NCI-H510A treated with DMSO at 0.1 percent for 48 hours (cell line): Measurements from ENCODE around the gene CORO7.

Experiments
- DNase-seq: peaks from one replicate; lab custom pipeline; 2025; lab: John Stamatoyannopoulos, UW

The CORO7 gene

DNA sequence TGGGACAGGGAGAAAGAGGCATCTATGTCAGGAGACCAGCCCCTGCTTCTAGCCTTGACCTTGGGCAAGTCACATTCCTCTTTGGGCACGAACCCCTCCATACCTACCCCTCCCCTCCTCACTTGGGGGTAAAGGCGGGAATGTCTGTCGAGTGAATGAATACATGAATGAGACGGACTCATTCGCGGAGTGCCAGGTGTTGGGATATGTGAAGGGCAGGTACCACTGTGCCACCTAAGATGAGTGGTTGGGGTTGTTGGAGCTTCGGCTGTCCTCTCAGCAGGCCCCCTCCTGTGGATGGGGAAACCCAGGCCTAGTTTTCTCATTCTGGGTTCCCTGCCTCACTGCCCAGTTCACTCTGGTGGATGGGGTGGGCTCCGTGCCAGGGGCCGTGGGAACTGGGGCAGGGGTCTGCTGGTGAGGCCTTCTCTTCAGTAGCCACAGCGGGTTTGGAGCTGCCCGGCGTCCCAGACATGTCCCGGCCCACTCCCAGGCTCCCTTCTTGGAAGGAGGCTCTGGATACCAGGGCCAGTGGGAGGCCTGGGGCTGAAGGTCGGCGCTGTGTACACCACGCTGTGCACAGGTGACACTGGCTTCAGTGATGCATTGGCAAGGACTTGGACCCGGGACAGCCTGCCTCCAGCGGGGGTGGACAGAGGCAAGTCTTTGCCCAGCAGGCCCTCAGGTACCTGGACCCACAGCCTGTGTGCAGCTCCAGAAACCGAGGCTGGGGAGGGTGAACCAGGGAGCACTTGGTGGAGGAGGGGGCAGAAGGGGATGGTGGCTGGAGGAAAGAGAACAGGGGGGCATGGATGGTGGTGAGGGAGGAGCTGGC lies 94.9 kb downstream of the CORO7 start:
- no peak for DNase-seq

DNA sequence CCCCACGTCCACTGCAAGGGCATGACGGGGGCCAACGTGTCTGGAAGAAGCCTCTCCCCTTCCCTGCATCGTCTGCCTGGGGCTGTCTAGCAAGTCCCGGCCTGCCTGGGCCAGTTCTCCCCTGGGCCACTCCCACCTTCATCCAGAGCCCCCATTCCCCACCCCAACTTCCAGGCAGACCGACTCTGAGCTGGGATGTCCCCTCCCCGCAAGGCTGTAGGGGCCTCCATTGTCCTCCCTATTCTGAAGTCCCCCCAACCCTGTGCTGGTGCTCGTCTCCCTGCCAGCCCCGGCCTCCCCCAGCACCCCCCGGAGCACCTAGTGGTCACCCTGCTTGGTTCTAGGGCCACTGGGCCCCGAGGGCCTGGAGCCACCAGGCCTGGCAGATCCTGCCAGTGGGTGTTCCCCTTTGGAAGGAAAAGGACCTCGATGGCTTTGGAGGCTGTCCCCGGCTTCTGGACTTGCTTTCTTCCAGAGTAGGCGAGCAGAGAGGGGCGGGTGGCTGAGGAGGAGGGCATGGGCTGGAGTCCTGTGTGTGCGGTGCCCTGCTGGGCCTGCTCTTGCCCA lies 95.7 kb downstream of the CORO7 start:
- DNase-seq: no peak

DNA sequence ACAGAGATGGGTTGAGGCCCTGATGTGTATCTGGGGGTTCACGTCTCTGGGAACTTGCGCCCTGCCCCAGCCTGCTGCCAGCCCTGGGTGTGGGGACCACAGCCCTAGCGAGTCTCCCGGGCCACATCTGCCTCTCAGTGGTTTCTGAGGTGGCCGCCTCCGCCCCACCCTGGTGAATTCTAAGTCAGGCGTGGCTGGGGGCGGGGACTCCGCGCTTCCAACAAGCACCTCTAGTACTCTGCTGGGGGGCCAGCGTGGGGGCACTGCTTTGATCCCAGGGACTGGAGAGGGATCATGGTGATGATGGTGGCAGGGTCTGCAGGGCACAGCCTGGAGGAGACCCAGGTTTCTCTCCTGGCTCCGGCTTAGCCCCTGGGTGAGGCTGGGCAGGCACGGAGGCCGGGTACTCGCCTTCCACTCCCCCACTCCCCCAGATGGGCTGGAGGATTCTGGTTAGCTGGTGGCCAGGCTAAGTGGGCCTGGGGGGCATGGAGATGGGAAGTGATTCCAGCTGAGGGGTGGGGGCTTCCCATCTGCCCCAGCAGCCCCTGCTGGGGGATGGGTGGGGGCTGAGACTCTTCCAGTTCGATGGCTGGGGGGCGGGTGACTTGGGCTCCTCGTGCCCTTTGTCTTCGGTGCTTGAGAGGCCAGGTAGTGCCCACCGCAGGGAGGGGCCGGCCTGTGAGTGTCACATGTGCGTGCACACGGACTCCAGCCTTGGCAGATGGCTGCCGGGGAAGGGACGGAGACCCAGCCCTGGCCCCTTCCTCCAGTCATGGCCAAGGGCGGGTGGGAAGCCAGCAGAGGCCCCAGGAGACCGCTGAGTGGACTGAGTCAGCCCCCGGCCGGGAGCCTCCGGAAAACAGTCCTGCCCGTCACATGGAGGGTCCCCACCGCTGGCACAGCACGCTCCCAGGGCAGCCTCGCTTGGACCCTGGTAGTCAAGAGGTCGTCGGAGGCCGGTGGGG lies 96.7 kb downstream of the CORO7 start:
- DNase-seq: no peak

DNA sequence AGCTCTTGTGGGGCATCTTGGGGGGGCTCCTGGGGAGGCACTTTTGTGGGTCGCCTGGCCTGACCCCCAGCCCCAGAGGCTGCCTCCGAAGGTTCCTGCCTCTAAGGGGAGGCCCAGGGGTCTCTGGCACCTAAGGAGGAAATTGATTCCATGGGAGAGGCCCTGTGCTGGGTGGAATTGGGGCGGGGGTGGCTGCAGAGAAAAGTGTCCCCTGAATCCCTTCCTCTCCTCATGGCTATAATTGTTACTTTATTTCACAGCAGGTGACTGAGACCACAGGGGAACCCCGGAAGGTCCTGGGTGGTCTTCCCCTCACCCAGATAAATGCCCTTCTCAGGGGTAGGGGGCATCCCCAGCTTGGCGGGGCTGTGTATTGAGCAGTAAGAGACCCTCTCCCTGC lies 97.4 kb downstream of the CORO7 start:
- DNase-seq: no peak

DNA sequence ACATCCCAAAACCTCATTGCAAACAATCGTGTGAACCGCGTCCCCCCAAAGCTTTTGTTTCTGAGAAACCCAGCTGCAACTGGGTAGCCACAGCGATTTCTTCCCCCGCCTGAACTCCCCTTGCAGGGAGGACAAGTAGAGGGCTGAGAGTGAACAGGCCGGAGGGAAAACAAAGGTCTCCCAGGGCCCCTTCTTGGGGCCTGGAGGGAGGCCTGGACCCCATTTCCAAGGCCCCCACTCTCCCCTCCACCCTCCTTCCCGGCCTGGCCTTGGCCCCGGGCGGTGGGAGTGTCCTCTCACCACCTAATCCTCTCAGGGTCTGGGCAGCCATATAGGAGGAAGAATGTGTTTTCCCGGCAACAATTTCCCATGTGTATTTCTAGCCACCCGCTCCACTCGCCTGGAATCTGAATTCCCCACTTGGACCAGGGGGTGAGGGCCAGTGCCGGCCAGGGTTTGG lies 97.9 kb downstream of the CORO7 start:
- DNase-seq: no peak

DNA sequence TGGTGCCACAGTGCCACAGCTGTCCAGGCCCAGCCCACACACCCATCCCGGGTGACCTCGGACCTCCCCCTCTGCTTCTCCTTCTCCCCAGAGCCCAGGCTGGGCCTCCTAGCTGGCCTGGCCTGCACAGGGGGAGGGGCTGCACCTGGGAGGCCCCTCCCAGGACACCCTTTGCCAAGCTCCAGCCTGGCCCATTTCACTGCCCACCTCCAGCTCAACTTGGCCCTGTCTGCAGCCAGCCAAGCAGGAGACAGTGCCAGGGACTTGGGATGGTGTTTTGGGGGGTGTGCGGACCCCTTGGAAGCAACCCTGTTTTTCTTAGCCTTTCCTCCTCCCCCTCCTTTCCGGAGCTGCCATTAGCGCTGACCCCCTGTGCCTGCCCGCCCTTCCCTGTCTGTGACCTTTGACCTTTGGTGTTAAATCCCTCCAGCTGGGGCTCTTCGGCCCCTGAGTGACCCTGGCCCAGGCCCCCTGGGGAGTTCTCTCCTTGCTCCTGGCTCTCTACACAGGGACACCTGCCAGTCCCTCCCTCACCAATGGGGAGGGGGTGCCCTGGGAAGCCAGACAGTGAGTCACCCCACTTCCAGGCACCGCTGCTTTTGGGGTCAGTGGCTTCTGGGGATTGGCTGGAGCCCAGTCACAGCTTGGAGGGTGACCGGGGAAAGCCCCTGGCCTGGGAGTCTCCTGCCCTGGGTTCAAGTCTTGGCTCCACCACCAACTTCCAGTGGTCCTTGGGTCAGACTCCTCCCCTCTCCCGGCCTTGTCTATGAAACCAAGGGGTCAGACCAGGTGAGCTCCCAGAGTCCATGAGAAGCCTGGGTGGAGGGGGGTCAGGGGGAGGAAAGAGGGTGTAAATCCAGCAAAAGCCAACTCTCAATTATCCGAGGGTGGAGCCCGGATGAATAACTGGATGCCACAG lies 98.6 kb downstream of the CORO7 start:
- no peak for DNase-seq

DNA sequence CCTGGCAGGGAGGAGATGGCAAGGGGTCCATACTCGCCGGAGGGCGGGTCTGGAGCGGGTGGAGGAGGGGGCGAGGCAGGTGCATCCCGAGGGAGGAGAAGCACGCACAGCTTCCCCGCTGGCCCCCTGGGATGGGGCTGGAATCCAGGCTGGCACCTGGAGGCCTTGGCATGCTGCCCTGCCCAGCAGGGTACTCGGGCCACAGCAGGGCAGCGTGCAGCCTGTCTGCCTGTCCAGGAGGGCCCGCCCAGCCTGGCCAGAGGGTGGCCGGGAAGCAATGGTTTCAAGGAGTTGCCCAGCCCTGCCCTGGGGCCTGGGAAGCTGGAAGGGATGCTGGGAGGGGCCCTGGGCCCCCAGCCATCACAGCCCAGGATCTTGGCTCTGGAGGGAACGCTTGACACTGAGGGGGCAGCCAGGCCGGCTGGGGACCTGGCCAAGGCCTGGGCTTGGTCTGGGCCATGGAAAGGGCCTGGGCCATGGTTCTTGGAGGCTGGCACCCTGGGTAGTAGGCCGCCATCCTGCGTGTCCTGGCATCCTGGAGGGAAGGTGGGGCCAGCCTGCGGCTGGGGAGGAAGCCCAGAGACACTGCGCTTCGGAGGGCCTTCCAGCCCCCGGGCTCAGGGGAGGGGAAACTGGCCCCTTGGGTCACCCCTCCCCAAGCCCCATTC lies 99.4 kb downstream of the CORO7 start:
- peak; percentile 41 for DNase-seq

DNA sequence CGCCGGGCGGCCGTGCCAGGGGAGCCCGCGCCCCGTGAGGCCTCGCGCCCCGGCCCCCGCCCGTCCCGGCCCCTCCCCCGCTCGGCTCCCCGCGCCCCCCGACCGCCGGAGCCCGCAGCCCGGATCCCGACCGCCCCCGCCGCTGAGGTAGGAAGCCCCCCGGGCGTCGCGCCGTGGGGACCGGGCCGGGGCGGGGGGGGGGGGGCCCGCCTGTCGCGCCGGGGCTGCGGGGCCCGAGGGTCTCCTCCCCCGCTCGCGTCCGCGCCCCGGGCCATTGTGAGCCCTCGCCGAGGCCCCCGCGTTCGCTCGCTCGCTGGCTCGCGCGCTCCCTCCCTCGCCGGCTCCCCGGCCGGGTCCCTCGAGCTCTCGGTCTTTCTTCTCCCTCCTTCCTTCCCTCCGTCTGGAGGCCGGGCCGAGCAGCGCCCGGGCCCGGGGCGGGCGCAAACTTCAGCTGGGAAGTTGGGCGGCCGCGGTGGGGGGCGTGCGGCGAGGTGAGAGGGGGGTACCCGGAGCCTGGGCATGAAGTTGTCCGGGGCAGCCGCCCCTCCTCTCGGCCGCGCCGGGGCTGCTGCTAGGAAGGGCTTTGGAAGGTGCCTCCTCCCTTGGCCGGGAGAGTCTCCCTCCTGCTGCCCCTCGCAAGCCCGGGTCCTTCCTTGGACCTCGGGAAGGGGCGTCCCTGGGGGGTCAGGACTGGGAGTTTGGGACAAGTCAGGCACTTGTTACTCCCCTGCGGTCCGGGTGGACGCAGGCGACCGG lies 100.1 kb downstream of the CORO7 start:
- no peak for DNase-seq

DNA sequence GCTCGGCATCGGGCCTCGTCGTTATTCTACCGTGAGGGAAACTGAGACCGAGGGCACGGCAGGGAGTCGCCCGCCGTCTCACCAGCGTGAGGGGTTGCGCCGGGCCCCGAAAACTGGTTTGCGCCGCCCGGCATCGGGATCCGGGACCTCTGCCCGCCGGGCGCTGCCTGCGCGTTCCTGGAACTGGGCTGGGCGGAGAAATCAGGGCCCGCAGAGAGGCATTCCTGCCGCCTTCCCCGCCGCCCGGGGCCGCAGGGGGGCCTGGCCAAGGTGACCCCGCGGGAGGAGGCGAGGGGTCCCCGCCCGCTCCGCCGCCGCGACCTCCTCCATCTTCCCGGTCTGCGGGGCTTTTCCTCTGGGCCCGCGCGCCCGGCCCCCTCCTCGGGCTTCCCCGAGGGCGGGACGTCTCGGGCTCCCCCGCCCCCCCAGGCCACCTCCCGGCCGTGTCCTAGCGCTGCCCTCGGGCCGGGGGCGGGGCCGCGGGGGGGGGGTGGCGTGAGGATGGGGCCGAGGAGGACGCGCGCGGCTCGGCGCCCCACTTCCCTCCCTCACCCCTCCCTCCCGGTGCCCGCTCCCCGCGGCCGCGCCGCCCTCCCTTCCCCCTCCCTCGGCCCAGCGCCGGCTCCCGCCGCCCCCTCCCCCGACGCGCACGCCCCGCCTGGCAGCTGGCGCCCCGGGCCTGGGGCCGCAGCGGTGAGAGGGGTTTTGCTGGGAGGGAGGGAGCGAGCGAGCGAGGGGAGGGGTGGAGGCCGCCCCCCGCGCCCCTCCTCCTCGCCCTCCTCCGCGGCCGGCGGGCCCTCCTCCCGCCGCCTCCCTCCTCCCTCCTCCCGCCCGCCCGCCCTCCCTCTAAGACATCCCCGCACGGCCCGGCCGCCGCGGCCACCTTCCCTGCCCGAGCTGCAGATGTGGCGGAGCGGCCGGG lies 100.9 kb downstream of the CORO7 start, which contains the start of gene GLIS2:
Gene GLIS2 (plus strand): TSS at position 882 of the 922 bp plus-strand sequence. CDS start 16,214 bp downstream, outside the sequence.
- DNase-seq: peak; percentile 46

DNA sequence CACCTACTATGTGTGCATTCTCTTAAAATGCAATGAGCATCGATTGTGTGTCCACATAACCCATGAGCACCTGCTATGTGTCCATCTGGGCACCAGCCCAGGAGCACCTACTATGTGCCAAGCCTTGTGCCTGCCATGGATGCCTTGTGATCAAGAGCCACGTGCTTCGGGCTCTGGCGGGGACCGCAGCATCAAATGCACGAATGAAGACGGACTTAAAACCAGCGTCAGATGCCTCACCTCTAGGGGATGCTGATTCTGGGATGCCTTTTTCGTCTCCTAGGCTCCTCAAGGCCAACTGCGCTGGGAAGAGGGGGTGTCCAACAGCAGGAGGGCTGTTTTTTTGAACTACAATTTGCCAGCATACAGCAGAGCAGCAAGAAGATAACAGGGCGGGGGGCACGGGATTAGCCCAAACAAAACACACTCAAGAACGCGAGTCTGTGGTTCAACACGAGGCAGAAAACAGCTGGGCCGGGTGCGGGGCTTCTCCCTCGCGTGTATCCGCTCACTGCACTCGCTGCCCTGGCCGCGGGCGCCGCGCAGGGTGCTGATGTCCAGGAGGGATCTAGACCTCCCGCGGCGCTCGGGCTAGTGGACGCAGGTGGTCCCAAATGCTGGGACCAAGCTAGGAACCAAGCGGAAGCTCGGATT lies 101.7 kb downstream of the CORO7 start:
- no peak for DNase-seq

DNA sequence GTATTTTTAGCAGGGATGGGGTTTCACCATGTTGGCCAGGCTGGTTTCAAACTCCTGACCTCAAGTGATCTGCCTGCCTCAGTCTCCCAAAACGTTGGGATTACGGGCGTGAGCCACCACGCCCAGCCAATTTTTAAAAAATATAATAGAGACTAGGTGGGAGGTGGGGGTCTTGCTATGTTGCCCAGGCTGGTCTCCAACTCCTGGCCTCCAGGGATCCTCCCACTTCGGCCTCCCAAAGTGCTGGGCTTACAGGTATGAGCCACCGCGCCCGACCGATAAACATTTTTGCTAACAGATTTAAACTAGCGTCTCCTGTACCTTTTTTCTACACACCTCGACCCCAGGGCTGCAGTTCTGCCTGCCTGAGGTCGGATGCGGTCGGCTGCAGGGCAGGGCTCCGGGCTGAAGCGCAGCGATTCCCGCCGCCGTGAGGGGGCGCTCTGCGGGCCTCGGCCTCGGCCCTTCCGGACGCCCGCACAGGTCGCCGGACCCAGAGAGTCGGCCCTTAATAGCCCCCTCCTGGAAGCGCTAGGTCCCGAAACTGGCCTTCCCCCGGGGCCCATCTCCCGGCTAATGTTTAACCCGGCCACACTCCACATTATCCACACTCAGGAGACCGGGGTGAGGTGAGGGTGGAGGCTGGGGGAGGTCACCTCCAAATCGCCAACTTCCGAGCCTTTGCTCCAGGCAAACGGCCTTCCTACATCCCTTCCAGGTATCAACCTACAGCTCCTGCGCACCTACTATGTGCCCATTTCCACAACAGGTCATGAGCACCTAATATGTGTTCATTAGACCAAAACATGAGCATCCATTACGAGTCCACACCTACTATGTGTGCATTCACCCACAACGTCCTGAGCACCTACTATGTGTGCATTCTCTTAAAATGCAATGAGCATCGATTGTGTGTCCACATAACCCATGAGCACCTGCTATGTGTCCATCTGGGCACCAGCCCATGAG lies 102.5 kb downstream of the CORO7 start:
- no peak for DNase-seq

DNA sequence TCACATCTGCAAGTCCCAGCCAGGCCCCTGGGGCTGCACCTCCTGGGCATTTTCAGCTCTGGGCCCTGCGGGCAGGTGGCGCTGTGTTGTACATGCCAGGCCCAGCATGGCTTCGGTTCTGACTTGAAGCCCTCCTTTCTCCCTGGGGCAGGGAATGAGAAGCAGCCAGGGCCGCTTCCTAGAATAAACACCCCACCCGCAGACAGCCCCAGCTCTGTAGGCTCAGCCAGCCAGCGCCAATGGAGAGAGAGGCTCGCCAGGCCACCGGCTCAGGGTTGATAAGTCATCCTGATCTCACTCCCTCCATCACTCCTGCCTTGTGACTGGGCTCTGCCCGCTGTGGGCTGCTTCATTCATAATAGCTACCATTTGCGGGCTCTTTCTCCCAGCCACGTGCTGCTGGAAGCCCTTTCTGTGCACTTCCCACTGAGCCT lies 106.5 kb downstream of the CORO7 start:
- peak; percentile 34 for DNase-seq

DNA sequence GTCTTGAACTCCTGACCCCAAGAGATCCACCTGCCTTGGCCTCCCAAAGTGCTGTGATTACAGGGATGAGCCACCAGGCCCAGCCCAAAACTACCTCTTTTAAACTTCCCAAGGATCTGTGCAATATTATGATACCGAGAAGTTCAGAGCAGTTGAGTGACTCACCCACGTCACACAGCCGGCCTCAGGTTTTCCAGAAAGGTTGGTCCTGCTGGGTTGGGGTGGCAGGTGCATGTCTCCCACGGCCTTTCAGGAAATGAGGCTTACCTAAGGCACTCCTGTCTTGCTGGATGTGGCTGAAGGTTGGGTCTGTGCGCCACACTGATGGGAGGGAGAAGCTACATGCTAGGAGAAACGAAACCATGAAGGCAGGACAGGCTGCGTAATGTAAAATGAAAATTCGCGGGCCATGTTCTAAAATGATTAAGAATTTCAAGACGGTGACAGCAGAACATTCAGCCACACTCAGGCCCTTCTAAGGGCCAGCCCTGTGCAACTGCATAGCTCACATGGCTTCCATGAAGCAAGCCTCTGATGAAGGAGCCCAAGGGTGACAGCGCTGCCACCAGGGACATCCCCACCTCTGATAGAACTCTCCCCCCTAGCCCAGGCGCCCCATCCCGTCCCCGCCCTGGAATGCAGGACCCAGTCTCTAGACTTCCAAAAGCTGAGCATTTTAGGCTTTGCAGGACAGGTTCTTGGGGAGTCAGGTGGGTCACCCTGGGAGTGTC lies 107.1 kb downstream of the CORO7 start:
- no peak for DNase-seq

DNA sequence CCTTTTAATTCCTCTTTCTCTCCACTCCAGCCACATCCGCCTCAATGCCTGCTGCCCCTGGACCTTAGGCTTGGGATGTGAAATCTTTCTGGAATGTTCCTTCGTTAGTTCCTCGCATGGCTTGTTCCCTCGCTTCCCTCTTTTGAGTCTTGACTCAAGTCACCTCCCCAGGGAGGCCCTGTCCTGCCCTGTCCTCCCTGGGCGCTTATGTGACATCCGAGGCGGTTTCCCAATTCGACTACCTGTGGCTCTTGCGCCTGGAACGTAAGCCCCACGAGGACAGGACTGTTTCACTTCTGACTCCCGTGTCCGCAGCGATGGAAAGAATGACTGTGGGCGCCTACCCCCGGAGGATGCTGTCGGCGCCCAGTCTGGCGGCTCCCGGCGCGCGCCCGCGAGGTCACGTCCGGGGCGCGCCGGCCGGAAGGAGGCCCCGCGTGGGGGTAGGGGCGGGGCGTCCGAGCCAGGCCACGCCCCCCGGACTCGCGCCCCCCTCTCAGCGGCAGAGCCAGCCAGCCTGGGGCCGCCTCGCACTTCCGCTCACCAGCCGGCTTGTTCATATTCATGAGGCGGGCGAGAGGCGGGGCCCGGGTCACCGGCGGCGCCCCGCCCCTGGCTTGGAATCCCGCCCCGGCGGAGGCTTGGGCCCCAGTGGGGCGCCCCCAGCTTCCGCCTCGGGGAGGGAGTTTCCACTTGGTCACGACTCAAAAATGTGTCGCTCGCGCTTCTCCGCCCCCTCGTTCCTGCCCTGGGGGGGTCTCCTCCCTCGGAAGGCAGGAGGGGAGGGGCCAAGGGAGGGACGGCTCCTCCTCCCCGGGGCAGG lies 109.0 kb downstream of the CORO7 start:
- DNase-seq: peak; percentile 67

DNA sequence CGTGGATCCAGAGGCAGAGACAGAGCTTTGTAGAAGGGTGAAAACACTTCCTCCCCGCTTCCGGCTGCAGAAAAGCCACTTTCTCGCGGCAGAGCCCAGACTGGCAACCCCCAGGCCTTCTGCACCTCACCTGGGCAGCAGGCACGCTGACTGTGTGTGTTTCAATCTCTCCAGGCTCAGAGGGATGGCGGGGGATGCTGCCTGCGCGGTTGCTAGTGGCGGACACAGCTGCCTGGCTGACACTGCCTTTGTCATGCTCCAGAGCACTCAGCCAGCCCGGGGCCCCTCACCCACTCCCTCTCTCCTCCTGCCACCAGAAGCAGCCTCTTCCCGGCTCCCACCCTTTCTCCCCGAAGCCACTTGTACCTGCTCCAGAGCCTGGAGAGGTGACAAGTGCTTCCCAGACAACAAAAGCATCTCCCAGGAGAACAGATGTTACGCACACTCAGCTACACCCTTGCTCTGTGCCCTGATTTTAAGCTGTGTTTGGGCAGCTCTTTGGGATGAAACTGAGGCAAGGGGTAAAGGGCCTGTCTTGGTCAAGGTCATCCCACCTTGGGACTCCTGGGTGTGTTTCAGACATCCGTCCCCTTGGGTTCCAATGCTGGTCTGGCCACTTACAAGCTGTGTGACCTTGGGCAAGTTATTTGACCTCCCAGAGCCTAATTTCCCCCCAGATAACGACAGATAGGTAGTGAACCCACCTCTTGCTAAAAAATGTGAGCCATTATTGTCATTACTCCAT lies 109.8 kb downstream of the CORO7 start:
- peak; percentile 56 for DNase-seq
